ENCODE data around the gene DDX43. TPM values are rescaled to one million over a fixed set of nuclear protein-coding genes. Genes with fewer than 3 reads are reported as not detected.
A peak's percentile ranks its signal among the peaks of the same experiment; 100 is the strongest.

Gene DDX43
- total RNA-seq, 1 donor from 2014 or later, result not detected

DNA sequence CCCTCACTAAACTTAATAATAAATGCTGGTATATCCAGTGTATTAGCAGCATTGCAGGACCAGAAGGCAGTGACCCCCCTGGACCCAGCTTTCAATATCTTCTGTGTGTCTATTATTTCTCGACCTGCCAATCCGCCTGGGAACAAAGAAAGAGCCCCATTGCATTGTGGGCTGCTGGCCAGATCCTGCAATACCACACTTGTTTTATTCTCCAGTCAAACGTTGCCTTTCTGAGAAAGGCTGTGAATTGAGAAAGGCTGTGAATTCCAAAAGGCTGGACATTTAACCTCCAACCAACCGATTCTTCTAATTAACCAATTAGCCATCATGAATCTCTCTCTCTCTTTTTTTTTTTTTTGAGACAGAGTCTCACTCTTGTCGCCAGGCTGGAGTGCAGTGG is 65.4 kb downstream of the DDX43 start:
- DNase-seq (ENCODE audit: low spot score), result no peak
- intact Hi-C loops (cut with DNase I), result loop anchor here (5.0 kb wide), 1 partner anchor 62 kb away; the partner anchor contains the start of gene EEF1A1

DNA sequence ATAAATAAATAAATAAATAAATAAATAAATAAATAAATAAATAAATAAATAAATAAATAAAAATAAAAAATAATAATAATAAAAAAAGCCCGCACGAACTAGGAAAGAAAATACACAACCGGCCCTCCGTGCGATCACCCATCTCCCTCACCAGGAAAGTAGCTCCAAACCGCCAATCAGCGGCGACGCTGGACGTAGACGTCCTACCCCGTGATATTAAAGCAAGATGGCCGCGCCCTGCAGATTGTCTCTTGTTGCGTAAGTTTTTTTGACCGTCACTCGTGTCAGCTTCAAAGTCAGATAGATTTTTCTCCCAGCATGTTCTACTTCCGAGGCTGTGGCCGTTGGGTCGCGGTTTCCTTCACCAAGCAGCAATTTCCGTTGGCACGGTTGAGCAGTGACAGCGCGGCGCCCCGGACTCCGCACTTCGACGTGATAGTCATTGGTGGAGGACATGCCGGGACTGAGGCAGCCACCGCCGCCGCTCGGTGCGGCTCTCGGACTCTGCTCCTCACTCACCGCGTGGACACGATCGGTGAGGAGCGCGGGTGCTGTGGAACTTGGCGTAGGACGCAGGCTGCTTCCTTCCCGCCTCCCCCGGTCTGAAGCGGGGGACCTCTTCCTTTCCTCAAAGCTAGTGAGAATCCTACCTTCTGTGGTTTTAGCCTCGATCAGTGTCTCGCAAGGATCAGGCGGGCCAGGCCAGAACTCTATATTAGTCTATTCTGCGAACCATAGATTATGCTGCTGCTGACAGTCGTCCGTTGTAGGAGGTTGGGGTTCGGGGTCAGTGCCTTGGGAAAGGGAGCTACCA is 67.1 kb downstream of the DDX43 start, which contains the start of gene MTO1:
Gene MTO1 (plus strand): TSS at position 201 of the 814 bp plus-strand sequence. CDS start 118 bp downstream, at position 319.
- DNase-seq (ENCODE audit: low spot score), result peak; percentile 95
- intact Hi-C loops (cut with DNase I), result loop anchor here (5.0 kb wide), 1 partner anchor 61 kb away; the partner anchor contains the start of gene EEF1A1

Other genes starting within 250 kb of the DDX43 start
- gene KHDC1L, start 169.3 kb upstream of the DDX43 start, total RNA-seq, result not detected
- gene KHDC1, start 131.6 kb upstream of the DDX43 start, total RNA-seq, result 1.1 TPM
- gene DPPA5, start 40.6 kb upstream of the DDX43 start, total RNA-seq, result not detected
- gene KHDC3L, start 32.2 kb upstream of the DDX43 start, total RNA-seq, result not detected
- gene OOEP, start 24.9 kb upstream of the DDX43 start, total RNA-seq, result not detected
- 2.0 TPM for gene CGAS, start 57.5 kb downstream of the DDX43 start, total RNA-seq
- 20.7 TPM for gene MTO1, start 66.9 kb downstream of the DDX43 start, total RNA-seq
- gene EEF1A1, start 126.2 kb downstream of the DDX43 start, total RNA-seq, result 2,432 TPM